Measurements from ENCODE around the gene AK1.

GRCh38 chr9:127844821-127845359 lies 32.6 kb downstream of the AK1 start:
- TF ChIP-seq CBFB (CRISPR knock-in tag; IDR thresholded peaks at IDR 0.05; ENCODE audit: low read depth) (no peak), CTCF (IDR thresholded peaks at IDR 0.05) (no peak), USF1 (CRISPR knock-in tag; IDR thresholded peaks at IDR 0.05) (no peak), ZBTB43 (CRISPR knock-in tag; IDR thresholded peaks at IDR 0.05) (no peak), FOXK1 (CRISPR knock-in tag; IDR thresholded peaks at IDR 0.05) (no peak), EMX1 (CRISPR knock-in tag; IDR thresholded peaks at IDR 0.05) (no peak), TEAD4 (CRISPR knock-in tag; IDR thresholded peaks at IDR 0.05) (no peak), CDX4 (CRISPR knock-in tag; IDR thresholded peaks at IDR 0.05; ENCODE audit: borderline replicate concordance) (no peak), PRDM15 (CRISPR knock-in tag; IDR thresholded peaks at IDR 0.05) (peak; percentile 69)
